GM18526 (cell line): ENCODE data around the gene EPN2.

Experiments
- POLR2A ChIP-seq: IDR thresholded peaks from 3 replicates; pipeline ENCODE4 v1.6.1; 2011; ENCODE audit not compliant: insufficient read length; ENCODE audit errors: extremely low read depth

Gene EPN2

DNA sequence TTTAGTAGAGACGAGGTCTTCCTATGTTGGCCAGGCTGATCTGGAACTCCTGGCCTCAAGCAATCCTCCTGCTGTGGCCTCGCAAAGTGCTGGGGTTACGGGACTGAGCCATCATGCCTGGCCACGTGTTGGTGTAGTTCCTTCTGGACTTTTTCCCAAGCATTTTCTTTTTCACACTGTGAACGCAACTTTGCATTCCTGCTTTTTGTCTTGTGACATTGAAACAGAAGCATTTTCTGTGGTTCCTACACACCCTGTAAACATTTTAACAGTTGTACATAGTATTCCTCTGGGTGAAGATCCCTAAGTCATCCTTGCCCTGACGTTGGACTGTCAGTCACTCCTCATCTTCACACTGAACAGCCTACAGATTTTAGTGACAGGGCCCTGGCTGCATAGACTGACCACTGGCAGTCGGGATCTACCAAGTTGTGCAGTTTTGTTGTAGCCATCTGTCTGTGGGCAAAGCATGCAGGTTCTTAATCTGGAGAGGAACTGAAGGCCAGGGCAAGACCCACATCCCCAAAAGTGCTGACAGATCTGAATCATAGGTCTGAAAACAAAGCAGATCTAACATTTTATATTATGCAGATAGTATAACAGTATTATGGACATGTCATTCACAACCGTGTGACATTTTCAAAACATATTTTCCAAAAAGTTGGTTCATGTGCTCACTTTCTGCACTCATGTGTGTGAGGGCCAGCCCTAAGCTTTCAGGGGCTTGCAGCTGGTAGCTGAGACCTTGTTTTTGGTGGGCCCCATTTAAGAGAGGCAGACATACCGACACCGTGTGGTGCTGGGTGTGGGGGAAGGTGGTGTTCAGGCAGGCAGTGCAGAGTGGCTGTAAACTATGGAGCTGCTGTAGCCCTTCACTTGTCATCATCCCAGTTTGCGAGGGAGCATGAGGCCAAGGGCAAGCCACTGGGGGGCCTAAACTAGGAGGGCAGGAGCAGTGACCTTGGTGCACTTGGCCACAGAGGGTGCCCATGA is 59.9 kb downstream of the EPN2 start:
- TF ChIP-seq POLR2A: no peak

DNA sequence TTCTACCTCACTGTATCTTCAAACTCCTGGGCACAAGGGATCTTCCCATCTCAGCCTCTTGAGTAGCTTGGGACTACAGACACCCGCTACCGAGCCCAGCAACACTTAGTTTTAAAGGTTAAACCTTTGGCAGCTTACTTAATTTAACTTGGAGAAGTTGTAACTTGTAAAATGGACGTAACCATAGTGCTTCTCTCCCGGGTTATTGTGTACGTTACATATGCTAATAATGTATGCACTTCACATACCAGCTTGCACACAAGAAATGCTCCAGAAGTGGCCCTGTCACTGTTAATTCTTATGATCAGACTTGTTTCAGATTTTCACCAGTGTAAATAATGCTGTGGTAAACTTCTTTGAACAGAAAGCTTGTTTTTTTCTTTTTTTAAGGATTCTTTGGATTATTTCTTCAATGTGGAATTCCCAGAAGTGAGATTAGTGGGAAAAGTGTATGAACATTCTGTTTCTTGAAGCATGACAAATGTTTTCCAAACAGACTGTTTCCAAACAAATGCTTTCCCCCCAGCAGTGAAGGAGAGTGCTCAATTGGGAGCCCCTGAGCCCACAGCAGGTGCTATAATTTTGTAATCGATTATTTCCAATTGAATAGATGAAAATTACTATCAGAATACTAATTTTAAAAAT is 61.5 kb downstream of the EPN2 start:
- no peak for TF ChIP-seq POLR2A

DNA sequence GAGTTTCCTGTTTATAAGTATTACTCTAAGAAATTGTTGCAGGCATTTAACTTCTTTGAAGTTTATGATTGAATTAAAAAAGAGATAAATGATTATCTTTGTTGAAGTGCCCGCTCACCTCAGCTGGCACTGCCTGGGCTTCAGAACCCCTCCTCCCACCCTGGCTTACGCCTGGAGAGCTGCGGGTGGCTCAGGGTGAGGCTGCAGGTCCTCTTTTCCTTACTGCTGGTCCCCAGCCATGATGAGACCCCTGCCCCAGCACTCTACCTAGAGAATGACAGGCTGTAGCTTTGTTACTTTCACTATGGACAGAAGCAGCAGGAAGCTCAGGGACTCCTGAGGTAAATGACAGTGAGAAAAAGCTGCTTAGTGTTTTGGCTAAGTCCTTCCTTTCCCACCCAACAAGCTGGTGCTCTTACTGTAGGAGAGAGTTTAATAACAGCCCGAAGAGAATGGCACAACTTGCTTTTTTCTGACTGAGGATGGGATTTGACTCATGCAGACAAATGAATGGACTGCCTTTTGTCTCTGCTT is 62.1 kb downstream of the EPN2 start:
- TF ChIP-seq POLR2A: no peak

DNA sequence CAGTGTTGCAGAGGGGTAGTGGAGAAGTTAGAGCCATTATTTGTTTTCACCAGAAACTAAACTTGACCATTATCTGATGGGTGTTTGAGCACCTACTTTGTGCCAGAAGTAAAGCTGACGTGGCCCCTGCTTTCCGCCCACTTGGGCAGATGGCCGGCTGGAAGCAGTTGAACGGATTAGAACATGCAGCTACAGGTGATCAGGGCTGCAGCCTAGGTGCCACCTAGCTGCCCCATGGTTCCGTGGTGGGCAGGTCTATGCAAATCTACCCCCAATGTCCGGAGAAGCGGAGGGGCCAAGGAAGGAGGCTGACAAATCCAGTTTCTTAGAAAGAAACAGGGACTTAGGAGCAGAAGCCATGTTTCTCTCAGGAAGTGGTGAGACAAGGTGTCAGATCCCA is 62.7 kb downstream of the EPN2 start:
- no peak for TF ChIP-seq POLR2A

DNA sequence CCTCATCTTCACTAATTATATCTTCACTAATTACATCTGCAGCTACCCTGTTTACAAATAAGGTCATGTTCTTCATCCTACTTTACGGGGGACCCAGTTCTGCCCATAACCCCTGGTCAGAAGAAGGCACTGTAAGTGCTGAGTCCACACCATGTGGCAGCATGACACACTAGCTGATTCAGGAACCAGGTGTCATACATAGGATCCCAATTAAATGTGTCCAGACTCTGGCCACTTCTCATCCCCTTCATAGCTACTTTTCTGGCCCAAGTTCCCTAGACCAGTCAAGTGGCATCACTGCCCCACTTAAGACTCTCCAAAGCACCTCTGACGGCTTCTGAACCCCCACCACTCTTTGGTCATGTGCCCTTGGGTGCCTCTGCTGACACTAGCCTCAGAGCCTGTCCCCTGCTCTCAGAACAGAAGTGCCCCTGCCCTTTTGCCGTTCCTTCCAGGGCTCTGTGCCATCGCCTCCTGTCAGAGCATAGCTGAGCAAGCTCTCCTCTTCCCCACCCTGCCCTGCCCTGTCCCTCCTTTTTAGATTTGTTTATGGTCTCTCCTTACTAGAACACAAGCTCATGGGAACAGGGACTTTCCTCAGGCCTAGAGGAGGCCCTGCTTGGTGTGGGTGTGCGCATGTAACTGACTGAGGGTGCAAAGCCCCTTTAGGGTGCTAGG is 64.2 kb downstream of the EPN2 start:
- TF ChIP-seq POLR2A: no peak

DNA sequence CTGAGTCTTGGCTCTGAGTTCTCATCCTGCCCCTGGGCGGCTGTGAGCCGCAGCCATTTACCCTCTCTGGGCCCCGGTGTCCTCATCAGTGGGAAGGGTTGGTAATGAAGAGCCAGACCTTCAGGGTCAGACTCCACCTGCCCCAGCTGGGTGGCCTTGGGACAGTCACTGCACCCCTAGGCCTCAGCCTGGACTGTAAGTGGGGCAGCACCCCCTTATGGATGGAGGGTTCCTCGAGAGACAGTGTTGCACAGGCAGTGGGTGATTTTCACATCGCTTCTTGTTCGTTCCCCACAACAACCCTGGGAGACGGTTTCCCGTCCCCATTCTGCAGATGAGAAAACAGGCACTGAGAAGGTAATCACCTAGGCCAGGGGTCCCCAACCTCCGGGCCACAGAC is 64.8 kb downstream of the EPN2 start:
- no peak for TF ChIP-seq POLR2A

DNA sequence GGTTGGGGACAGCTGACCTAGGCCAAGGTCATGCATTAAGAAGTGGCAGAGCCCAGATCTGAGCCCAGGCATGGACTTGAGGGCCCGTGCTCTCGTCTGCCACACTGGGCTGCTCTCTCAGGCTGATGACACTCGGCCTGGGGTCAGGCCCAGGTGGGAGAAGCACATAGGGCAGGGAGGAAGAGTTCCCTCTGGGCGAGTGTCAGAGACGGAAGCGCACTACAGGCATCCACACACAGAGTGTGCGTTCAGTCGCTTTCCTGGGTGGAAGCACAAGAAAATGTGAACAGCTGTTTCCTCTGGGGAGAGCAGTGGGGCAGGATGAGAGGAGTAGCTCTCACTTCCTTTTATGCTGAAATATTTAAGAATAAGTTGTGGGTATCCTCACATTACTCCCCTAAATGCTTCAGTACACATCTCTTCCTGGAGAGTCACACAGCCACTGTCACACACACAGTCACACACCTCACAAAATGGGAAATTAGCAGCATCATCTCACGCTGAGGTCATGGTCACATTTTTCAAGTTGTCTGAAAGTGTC is 65.7 kb downstream of the EPN2 start:
- no peak for TF ChIP-seq POLR2A

DNA sequence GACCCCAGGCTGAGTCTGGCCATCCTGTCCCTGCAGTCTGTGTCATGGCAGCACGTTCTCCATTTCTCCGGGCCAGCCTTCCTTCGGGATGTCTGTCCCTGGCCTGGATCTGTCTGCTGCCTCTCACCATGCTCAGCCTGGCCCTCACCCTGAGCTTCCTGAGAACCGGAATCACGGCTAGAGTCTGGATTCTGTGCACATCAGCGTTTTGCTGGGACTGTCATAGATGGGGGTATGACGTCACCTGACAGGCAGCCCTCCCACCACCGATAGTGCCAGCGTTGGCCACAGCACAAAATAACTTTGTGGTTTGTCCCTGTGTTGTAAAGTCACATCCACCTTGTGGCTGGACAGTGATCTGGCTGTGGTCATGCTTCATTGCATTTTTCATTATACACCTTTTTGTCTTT is 66.2 kb downstream of the EPN2 start:
- no peak for TF ChIP-seq POLR2A

DNA sequence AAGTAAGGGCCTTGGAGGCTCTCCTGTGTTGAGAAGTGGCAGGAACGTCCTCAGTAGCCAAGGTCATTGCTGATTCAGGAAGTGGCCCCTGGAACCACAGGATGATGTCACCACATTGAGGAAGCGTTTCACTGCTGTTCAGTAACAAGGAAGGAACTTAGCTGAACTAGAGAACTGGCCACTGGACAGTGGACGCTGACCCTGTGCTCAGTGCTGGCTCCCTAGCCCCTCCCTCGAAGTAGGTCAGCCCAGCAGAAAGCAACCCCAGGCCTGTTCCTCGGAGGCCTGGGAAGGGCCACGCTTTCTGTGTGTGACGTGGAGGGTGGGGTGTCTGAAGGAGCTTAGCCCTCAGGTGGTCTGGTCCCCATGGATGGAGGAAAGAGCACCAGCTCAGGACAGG is 67.0 kb downstream of the EPN2 start:
- no peak for TF ChIP-seq POLR2A

DNA sequence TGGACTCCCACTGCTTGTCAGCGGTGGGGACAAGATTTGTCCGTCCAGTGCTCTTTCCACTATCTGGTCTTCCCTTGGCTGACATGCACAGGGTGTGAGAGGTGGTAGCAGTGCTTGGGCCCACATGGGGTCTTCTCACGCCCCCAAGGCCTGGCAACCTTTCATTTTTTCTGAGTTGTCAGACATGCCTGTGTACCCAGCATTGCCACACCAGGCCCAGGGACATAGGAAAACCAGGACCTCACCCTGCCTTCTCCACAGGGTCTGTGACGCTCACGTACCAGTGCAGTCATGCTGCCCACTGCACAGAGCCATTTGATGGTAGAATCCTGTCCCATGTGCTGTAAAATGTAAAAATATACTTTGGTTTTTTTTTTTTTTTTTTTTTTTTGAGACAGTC is 67.6 kb downstream of the EPN2 start:
- no peak for TF ChIP-seq POLR2A

DNA sequence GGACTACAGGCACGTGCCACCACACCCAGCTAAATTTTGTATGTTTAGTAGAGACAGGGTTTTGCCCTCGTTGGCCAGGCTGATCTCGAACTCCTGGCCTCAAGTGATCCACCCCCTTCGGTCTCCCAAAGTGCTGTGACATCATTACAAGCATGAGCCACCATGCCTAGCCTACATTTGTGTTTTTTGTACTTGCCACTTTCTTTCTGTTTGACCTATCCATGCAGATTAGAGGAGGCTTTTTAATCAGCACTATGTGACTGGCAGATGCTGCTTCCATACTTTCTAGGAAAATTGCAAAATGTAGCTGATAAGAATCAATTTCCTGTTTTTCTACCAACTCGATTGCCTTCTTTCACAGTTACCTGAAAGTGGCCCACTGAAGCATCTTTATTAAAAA is 68.1 kb downstream of the EPN2 start:
- no peak for TF ChIP-seq POLR2A

DNA sequence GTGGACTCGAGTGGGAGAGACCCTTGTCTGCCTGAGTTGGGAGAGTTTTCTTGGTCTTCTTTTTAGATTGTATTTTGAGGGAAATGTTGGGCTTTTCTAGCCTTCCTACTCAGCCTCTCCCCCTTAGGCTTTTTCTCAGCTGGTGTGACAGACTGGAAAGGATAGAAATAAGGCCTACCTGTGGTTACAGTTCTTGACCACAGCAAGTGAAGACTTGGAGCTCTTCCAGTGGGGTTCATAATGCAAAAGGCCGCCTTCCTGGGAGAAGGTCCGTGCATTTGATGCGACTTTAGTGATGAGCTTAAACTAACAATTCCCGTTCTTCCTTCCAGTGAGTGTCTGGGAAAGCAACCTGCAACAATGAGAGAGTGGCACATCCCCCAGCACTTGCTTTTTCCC is 68.6 kb downstream of the EPN2 start:
- no peak for TF ChIP-seq POLR2A

DNA sequence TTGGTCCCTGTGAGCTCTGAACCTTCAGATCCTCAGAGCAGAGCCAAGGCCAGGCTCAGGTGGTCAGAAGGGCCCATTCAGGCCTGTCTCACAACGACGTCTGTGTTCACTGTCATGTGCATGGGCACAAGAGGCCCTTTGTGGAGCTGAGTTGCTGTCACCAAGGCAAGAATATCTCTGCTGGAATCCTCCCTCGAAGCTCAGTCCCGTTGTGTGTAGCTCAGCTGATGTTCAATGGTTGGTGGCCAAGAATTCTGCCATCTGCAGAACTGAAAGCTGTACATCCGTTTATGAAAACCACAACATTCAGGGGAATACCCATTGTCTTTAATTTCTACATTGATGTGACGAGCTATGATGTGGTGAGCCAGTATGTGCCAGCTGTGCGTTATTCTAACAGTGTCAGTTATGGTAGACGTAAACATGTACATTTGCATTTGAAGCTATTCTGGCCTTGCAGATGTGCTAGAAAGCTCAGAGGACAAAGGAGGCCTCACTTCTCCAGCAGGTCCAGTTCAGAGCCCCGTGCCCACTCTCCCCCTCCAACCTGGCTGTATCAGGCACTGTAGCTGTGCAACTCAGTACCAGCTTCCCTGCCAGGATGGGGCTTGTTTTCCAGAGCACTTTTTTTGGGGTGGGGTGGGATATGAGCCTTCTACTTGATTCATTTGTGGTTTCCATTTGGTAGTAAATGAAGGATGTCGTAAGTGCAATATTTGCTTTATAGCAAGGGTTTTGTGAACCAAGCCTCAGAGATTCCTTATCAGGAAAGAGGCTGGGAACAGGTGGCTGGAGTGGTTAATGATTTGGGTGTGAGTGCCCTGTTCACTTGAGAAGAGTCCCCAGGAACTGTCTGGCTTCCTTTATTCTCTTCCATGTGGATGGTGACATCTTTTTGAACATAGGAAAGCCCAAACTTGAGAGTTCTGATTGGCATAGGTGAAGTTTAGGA is 69.3 kb downstream of the EPN2 start:
- peak; percentile 28 for TF ChIP-seq POLR2A

DNA sequence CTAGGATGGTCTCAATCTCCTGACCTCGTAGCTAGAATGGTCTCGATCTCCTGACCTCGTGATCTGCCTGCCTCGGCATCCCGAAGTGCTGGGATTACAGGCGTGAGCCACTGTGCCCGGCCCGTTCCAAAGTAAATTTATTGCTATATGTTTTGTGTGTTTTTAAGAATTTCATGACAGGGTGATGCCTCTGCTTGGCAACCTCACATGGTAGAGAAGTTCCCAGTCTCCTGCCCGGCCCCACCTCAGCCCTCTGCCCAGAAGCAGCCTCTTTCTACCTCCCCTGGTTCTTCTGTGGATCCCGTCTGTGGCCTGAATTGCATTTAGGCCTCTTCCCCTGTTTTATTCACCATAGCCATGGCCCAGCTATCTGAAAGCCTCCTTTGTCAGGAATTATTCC is 70.4 kb downstream of the EPN2 start:
- no peak for TF ChIP-seq POLR2A
